Panc1 (cell line): Measurements from ENCODE around the gene DAPK1.
"Not testable (repeated sequence)": the region's sequence is repeated elsewhere in the genome, so short reads cannot be mapped to it uniquely, and the experiment has no call there.

Experiments
- POLR2AphosphoS5 ChIP-seq: IDR thresholded peaks from 2 replicates; pipeline ENCODE4 v1.6.1; 2012; ENCODE audit warnings: mild to moderate bottlenecking, low read depth, low read length, moderate library complexity
- TF ChIP-seq, protein P1 (sequence below): fragments of 450-650 bp; IDR thresholded peaks from 2 replicates; pipeline ENCODE4 v1.5.1; 2017; ENCODE audit warnings: mild to moderate bottlenecking
- TF ChIP-seq, protein P2 (sequence below), 2 experiments: IDR thresholded peaks; 2 replicates each; pipeline ENCODE4 v1.6.1; 2011 to 2012; ENCODE audit warnings: low read depth in 2 of 2, control low read depth in 1 of 2, low read length in 1 of 2, mild to moderate bottlenecking in 1 of 2, moderate library complexity in 1 of 2; ENCODE audit not compliant: insufficient read depth in 1 of 2

DNA sequence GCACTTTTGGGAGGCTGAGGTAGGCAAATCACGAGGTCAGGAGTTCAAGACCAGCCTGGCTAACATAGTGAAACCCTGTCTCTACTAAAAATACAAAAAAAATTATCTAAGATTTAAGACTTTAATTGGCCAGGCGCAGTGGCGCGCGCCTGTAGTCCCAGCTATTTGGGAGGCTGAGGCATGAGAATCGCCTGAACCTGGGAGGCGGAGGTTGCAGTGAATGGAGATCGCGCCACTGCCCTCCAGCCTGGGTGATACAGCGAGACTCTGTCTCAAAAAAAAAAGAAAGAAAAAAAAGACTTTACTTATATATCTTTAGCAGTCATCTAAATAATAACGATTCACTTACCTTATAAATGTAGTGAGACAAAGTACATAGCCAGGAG is 3.6 kb downstream of the DAPK1 start:
- TF ChIP-seq, protein P1, sequence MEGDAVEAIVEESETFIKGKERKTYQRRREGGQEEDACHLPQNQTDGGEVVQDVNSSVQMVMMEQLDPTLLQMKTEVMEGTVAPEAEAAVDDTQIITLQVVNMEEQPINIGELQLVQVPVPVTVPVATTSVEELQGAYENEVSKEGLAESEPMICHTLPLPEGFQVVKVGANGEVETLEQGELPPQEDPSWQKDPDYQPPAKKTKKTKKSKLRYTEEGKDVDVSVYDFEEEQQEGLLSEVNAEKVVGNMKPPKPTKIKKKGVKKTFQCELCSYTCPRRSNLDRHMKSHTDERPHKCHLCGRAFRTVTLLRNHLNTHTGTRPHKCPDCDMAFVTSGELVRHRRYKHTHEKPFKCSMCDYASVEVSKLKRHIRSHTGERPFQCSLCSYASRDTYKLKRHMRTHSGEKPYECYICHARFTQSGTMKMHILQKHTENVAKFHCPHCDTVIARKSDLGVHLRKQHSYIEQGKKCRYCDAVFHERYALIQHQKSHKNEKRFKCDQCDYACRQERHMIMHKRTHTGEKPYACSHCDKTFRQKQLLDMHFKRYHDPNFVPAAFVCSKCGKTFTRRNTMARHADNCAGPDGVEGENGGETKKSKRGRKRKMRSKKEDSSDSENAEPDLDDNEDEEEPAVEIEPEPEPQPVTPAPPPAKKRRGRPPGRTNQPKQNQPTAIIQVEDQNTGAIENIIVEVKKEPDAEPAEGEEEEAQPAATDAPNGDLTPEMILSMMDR: not testable (repeated sequence)
- TF ChIP-seq POLR2AphosphoS5: not testable (repeated sequence)
- TF ChIP-seq, protein P2, sequence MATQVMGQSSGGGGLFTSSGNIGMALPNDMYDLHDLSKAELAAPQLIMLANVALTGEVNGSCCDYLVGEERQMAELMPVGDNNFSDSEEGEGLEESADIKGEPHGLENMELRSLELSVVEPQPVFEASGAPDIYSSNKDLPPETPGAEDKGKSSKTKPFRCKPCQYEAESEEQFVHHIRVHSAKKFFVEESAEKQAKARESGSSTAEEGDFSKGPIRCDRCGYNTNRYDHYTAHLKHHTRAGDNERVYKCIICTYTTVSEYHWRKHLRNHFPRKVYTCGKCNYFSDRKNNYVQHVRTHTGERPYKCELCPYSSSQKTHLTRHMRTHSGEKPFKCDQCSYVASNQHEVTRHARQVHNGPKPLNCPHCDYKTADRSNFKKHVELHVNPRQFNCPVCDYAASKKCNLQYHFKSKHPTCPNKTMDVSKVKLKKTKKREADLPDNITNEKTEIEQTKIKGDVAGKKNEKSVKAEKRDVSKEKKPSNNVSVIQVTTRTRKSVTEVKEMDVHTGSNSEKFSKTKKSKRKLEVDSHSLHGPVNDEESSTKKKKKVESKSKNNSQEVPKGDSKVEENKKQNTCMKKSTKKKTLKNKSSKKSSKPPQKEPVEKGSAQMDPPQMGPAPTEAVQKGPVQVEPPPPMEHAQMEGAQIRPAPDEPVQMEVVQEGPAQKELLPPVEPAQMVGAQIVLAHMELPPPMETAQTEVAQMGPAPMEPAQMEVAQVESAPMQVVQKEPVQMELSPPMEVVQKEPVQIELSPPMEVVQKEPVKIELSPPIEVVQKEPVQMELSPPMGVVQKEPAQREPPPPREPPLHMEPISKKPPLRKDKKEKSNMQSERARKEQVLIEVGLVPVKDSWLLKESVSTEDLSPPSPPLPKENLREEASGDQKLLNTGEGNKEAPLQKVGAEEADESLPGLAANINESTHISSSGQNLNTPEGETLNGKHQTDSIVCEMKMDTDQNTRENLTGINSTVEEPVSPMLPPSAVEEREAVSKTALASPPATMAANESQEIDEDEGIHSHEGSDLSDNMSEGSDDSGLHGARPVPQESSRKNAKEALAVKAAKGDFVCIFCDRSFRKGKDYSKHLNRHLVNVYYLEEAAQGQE (IDR thresholded peaks at IDR 0.05; ENCODE audit: insufficient read depth in 1 of 2, low read depth in 2 of 2, low read length in 1 of 2): not testable (repeated sequence)
